ENCODE measurements around the gene RRP12.

The RRP12 gene

GRCh38 chr10:97318772-97319651 lies 82.1 kb downstream of the RRP12 start, which contains the start of gene FRAT1:
FRAT1 (plus strand) TSS chr10:97319271; CDS start chr10:97319454, 183 bp downstream.
- Mint-ChIP-seq H3K27ac (peak within 1 kb of the TSS; percentile 100), H3K36me3 (no peaks in the 10 kb centered on the region), H3K4me1 (peaks cover 19 to 30% of the 10 kb centered on the region in 2 donors), H3K27me3 (no peaks in the 10 kb centered on the region), H3K9me3 (no peaks in the 10 kb centered on the region), H3K4me3 (peak within 1 kb of the TSS; percentile 88 to 94)
- ATAC-seq (replicated peaks) (peak; percentile 71 to 79), DNase-seq (peak; percentile 83)

- Mint-ChIP-seq H3K9me3 (no peaks in the 10 kb centered on the region), H3K4me3 (no peak overlapping the region), H3K36me3 (no peaks in the 10 kb centered on the region), H3K27ac (no peak overlapping the region), H3K4me1 (peaks cover 4 to 12% of the 10 kb centered on the region in 2 donors), H3K27me3 (no peaks in the 10 kb centered on the region)
- ATAC-seq (replicated peaks) = no peak
- no peak for DNase-seq
Measured at GRCh38 chr10:97314671-97315070, 86.5 kb downstream of the RRP12 start.

- DNase-seq (no peak), ATAC-seq (replicated peaks) (no peak)
- Mint-ChIP-seq H3K4me3 (no peak overlapping the region), H3K9me3 (no peaks in the 10 kb centered on the region), H3K27me3 (no peaks in the 10 kb centered on the region), H3K4me1 (peaks cover 0 to 2% of the 10 kb centered on the region in 2 donors), H3K27ac (no peak overlapping the region), H3K36me3 (no peaks in the 10 kb centered on the region)
Measured at GRCh38 chr10:97312897-97313296, 88.2 kb downstream of the RRP12 start.

- Mint-ChIP-seq H3K27me3 (no peaks in the 10 kb centered on the region), H3K27ac (no peak overlapping the region), H3K4me3 (no peak overlapping the region), H3K9me3 (no peaks in the 10 kb centered on the region), H3K36me3 (no peaks in the 10 kb centered on the region), H3K4me1 (no peaks in the 10 kb centered on the region)
- DNase-seq (no peak), ATAC-seq (replicated peaks) (no peak)
Measured at GRCh38 chr10:97311111-97311626, 90.0 kb downstream of the RRP12 start.

GRCh38 chr10:97307866-97308780 lies 93.0 kb downstream of the RRP12 start:
- H3K27ac Mint-ChIP-seq = no peak overlapping the region
- no peak for ATAC-seq (replicated peaks)
- H3K27me3 Mint-ChIP-seq = no peaks in the 10 kb centered on the region
- no peaks in the 10 kb centered on the region for H3K36me3 Mint-ChIP-seq
- no peak for DNase-seq
- no peaks in the 10 kb centered on the region for H3K4me1 Mint-ChIP-seq
- no peak overlapping the region for H3K4me3 Mint-ChIP-seq
- no peaks in the 10 kb centered on the region for H3K9me3 Mint-ChIP-seq

- DNase-seq = no peak
- Mint-ChIP-seq H3K4me1 (no peaks in the 10 kb centered on the region), H3K9me3 (no peaks in the 10 kb centered on the region), H3K27ac (no peak overlapping the region), H3K4me3 (no peak overlapping the region), H3K27me3 (no peaks in the 10 kb centered on the region), H3K36me3 (no peaks in the 10 kb centered on the region)
- ATAC-seq (replicated peaks) = no peak
Measured at GRCh38 chr10:97307441-97307840, 93.7 kb downstream of the RRP12 start.
